DND-41 (cell line): ENCODE measurements around the gene UPP1.

Experiments
- ATAC-seq: fragments of 200-7000 bp; cut with Tn5 transposase; 3 replicates; pipeline ENCODE4 v1.9.1; 2021; ENCODE audit warnings: low read depth; ENCODE audit not compliant: insufficient read depth
- DNase-seq: peaks from one replicate; pipeline ENCODE4 v3.0.0-alpha.2; 2020
- H2AFZ ChIP-seq: 2 replicates; pipeline ENCODE4 v1.6.0; 2012; ENCODE audit warnings: low read depth, low read length
- H3K27ac ChIP-seq: 2 replicates; pipeline ENCODE4 v1.5.1; 2012; ENCODE audit warnings: low read length, inconsistent platforms
- H3K27me3 ChIP-seq: fragments of 200-600 bp; sonication (generic); 2 replicates; pipeline ENCODE4 v1.6.0; 2012; ENCODE audit warnings: low read length, mild to moderate bottlenecking, inconsistent platforms; ENCODE audit not compliant: insufficient read depth, poor library complexity
- H3K36me3 ChIP-seq: 2 replicates; pipeline ENCODE4 v1.5.1; 2012; ENCODE audit warnings: low read length, inconsistent platforms; ENCODE audit not compliant: insufficient read depth
- H3K4me1 ChIP-seq: 2 replicates; pipeline ENCODE4 v1.5.1; 2012; ENCODE audit warnings: mild to moderate bottlenecking, low read length; ENCODE audit not compliant: insufficient read depth
- H3K4me2 ChIP-seq: 2 replicates; pipeline ENCODE4 v1.6.0; 2012; ENCODE audit warnings: mild to moderate bottlenecking, moderate library complexity, low read length, inconsistent platforms; ENCODE audit not compliant: insufficient read depth
- H3K4me3 ChIP-seq, 2 experiments: fragments of 200-600 bp in 1 of 2; shearing (Covaris generic) in 1 of 2; 2 replicates each; pipeline ENCODE4 v1.5.1; 2012 to 2016; ENCODE audit warnings: inconsistent platforms in 2 of 2, low read length in 2 of 2, mild to moderate bottlenecking in 2 of 2, low read depth in 1 of 2, moderate library complexity in 1 of 2
- H3K79me2 ChIP-seq: 2 replicates; pipeline ENCODE4 v1.6.0; 2012; ENCODE audit warnings: low read length, inconsistent platforms; ENCODE audit not compliant: insufficient read depth
- H3K9ac ChIP-seq: 2 replicates; pipeline ENCODE4 v1.6.0; 2012; ENCODE audit warnings: low read depth, mild to moderate bottlenecking, inconsistent platforms, low read length, moderate library complexity
- H3K9me3 ChIP-seq: 2 replicates; pipeline ENCODE4 v1.5.1; 2012; ENCODE audit warnings: low read length, moderate library complexity, mild to moderate bottlenecking, inconsistent platforms; ENCODE audit not compliant: insufficient read depth, severe bottlenecking
- H4K20me1 ChIP-seq: 2 replicates; pipeline ENCODE4 v1.6.0; 2012; ENCODE audit warnings: low read length; ENCODE audit not compliant: insufficient read depth
- CTCF ChIP-seq: IDR thresholded peaks from 2 replicates; pipeline ENCODE4 v1.5.1; 2012; ENCODE audit warnings: borderline replicate concordance, low read length, moderate library complexity, mild to moderate bottlenecking; ENCODE audit not compliant: poor library complexity, severe bottlenecking; ENCODE audit errors: extremely low read depth
- EZH2 ChIP-seq: IDR thresholded peaks from 3 replicates; pipeline ENCODE4 v1.6.1; 2012; ENCODE audit warnings: borderline replicate concordance, low read depth, mild to moderate bottlenecking, moderate library complexity, low read length, inconsistent platforms; ENCODE audit not compliant: severe bottlenecking

The UPP1 gene

GRCh38 chr7:48112401-48113165 lies 23.5 kb downstream of the UPP1 start:
- H3K27ac ChIP-seq, result no peak overlapping the region
- no peaks in the 10 kb centered on the region for H3K4me1 ChIP-seq
- H3K79me2 ChIP-seq, result no peaks in the 10 kb centered on the region
- H3K36me3 ChIP-seq, result no peaks in the 10 kb centered on the region
- H2AFZ ChIP-seq, result no peak overlapping the region
- no peaks in the 10 kb centered on the region for H4K20me1 ChIP-seq
- ATAC-seq (no peak), DNase-seq (no peak)
- H3K4me3 ChIP-seq, result no peak overlapping the region
- H3K9me3 ChIP-seq, result no peaks in the 10 kb centered on the region
- no peak overlapping the region for H3K9ac ChIP-seq
- no peak overlapping the region for H3K4me2 ChIP-seq
- H3K27me3 ChIP-seq, result no peaks in the 10 kb centered on the region
- TF ChIP-seq EZH2, result no peak
- no peak for TF ChIP-seq CTCF

GRCh38 chr7:48113275-48113674 lies 24.2 kb downstream of the UPP1 start:
- no peak overlapping the region for H3K4me3 ChIP-seq

GRCh38 chr7:48114115-48114514 lies 25.1 kb downstream of the UPP1 start:
- no peak for DNase-seq
- no peak overlapping the region for H3K4me2 ChIP-seq
- ATAC-seq, result no peak

More at GRCh38 chr7:48113275-48113674, 24.2 kb downstream of the UPP1 start:
- Histone ChIP-seq H3K9ac (no peak overlapping the region), H3K79me2 (no peaks in the 10 kb centered on the region), H3K4me1 (no peaks in the 10 kb centered on the region), H3K27me3 (no peaks in the 10 kb centered on the region), H2AFZ (no peak overlapping the region), H3K9me3 (no peaks in the 10 kb centered on the region), H3K27ac (no peak overlapping the region), H3K36me3 (no peaks in the 10 kb centered on the region), H4K20me1 (no peaks in the 10 kb centered on the region), H3K4me2 (no peak overlapping the region)
- no peak for DNase-seq
- no peak for ATAC-seq
- TF ChIP-seq EZH2 (no peak), CTCF (no peak)

More at GRCh38 chr7:48114115-48114514, 25.1 kb downstream of the UPP1 start:
- no peak overlapping the region for H3K4me3 ChIP-seq
- no peaks in the 10 kb centered on the region for H3K4me1 ChIP-seq
- H4K20me1 ChIP-seq, result no peaks in the 10 kb centered on the region
- no peak for TF ChIP-seq EZH2
- no peak for TF ChIP-seq CTCF
- no peaks in the 10 kb centered on the region for H3K79me2 ChIP-seq
- no peaks in the 10 kb centered on the region for H3K9me3 ChIP-seq
- H3K9ac ChIP-seq, result no peak overlapping the region
- H3K36me3 ChIP-seq, result no peaks in the 10 kb centered on the region
- H2AFZ ChIP-seq, result no peak overlapping the region
- no peak overlapping the region for H3K27ac ChIP-seq
- no peaks in the 10 kb centered on the region for H3K27me3 ChIP-seq
